Measurements from ENCODE around the gene NDUFC1. TPM values are rescaled to one million over a fixed set of nuclear protein-coding genes. Genes with fewer than 3 reads are reported as not detected.
A peak's percentile ranks its signal among the peaks of the same experiment; 100 is the strongest.

The NDUFC1 gene
- polyA plus RNA-seq, 6 donors from 2014 or later: 94.9 to 165 (median 123) TPM

DNA sequence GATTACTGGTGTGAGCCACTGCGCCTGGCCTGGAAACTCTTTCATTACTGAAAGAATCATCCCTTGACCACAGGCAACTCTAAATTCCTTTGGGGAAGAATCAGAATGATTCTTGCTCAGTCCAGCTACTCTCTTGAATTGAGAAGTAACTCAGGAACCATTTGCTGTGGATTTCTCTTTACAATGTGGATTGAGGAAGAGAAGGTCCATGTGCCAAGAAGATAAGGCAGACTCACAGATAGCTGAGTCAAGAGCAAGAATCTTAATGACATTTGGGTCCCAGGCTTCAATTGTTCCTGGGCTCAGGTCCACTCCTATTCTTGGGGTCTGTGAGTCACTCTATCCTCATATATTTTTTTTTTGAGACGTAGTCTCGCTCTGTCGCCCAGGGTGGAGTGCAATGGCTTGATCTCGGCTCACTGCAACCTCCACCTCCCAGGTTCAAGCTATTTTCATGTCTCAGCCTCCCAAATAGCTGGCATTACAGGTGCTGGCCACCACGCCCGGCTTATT is 16.0 kb downstream of the NDUFC1 start:
- peaks cover 0 to 1% (median under 1%) of the 10 kb centered on the region in 3 donors for H3K27me3 Mint-ChIP-seq
- no peaks in the 10 kb centered on the region for H3K4me1 Mint-ChIP-seq
- H3K9me3 Mint-ChIP-seq: peaks cover 0 to 16% (median 11%) of the 10 kb centered on the region in 7 donors
- DNase-seq (no peak), ATAC-seq (ENCODE audit: low read depth in 2 of 2) (no peak)
- H3K4me3 Mint-ChIP-seq: no peak overlapping the region
- peaks cover 14 to 15% of the 10 kb centered on the region in 2 donors for H3K36me3 Mint-ChIP-seq
- H3K27ac Mint-ChIP-seq: peak overlapping the region in 1 of 6 donors; percentile 47

DNA sequence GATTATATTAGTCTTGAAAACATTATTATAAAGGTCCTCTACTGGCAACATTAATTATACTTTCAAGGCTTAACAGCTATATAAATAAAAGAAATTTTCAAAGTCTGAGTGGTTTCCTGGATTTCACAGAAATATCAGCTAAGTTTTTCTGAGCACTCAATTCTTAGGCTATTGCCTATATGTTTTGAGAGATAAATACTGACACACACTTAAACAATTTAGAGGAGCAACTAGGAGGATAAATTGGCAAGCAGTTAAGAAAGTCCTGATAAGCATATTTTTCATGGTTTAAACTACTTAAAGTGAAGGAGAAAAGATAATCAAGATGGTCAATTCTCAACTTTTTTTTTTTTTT is 19.6 kb downstream of the NDUFC1 start:
- no peak overlapping the region for H3K4me3 Mint-ChIP-seq
- peaks cover 13 to 19% (median 16%) of the 10 kb centered on the region in 3 donors for H3K4me1 Mint-ChIP-seq
- DNase-seq (no peak), ATAC-seq (ENCODE audit: low read depth in 2 of 2) (no peak)
- H3K36me3 Mint-ChIP-seq: peaks cover 10 to 14% of the 10 kb centered on the region in 2 donors
- H3K9me3 Mint-ChIP-seq: peaks cover 0 to 16% (median 11%) of the 10 kb centered on the region in 7 donors
- H3K27me3 Mint-ChIP-seq: peaks cover 22 to 31% (median 31%) of the 10 kb centered on the region in 3 donors
- no peak overlapping the region for H3K27ac Mint-ChIP-seq

DNA sequence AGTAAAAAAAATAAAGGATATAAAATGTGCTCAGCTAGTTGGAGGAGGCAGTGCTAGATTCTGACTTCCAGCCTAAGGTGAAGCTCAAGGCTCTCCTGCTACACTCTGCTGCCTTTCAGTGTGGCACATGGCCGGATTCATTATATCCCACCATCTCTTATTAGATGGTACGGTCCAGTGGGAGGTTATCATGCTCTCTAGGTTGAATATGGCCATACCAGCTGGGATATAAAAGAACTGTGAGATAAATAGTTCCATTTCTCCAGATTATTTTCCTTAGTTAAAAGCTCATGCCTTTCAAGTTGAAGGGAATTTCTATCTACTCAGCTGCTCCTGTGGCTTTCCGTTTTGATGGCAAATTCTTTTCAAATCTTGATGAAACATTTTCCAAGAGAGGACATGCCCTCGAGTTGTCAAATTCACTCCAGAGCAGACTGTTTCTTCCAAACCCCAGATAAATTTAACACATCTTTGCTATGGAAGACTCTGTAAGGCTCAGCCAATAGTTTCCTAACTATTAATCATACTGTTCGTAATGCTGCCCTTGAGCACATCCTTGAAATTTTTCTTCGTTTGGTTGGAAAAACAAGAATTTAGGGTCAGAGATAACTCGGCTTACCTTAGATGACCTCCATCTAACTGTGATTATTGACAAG is 20.1 kb downstream of the NDUFC1 start:
- Mint-ChIP-seq H3K36me3 (peaks cover 10 to 14% of the 10 kb centered on the region in 2 donors), H3K4me3 (no peak overlapping the region), H3K9me3 (peaks cover 0 to 16% (median 11%) of the 10 kb centered on the region in 7 donors), H3K27ac (no peak overlapping the region), H3K4me1 (peaks cover 13 to 19% (median 16%) of the 10 kb centered on the region in 3 donors), H3K27me3 (peaks cover 22 to 35% (median 31%) of the 10 kb centered on the region in 3 donors)
- ATAC-seq (ENCODE audit: low read depth in 2 of 2) (no peak), DNase-seq (no peak)

DNA sequence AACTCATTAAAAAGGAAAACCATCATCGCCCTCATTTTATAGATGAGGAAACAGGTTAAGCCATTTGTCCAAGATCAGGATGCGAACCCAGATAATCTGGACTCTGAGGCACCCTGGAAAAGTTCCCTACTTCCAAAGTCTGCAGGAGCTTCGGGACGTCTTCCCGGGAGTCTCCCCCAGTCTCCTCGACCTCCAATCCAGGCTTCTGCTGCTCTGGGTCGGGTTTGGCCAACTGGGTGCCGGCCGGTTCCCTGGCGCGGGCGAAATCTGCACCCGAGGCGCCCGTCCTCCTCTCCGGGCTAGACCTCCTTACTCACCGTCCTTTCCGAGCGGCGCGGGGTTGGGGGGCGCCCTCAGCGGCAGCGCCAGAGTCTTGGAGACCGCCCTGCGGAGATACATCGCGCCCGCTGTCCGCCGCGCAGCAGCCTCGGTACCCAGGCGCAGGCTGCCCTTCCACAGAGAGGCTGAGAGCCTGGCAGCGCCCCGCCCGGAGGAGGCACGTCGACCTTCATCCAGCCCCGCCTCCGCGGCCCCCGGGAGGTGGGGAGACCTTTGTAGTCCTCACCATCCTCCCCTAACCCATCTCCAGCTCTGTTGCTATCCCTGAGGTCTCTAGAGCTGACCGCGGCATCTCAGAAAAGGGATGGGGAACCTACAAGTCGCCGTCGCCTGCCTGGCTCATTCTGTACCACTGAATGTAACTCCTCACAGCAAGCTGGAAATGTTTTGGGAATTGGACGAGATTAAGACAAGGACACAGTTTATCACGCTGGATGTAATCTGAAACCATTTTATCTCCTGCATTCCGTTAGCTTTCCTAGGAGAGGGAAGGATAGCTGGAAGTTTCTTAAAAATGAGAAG is 22.3 kb downstream of the NDUFC1 start, which contains the start of gene MGARP:
Gene MGARP (minus strand): TSS at position 466 of the 861 bp plus-strand sequence. CDS start 67 bp downstream, at position 399.
- Mint-ChIP-seq H3K9me3 (peaks cover 0 to 11% (median 7%) of the 10 kb centered on the region in 7 donors), H3K4me3 (peak within 1 kb of the TSS; percentile 81 to 90 (median 87)), H3K27ac (peak within 1 kb of the TSS in 3 of 6 donors; percentile 18 to 40 (median 21)), H3K27me3 (peaks cover 32 to 46% (median 40%) of the 10 kb centered on the region in 3 donors), H3K36me3 (peaks cover 9 to 14% of the 10 kb centered on the region in 2 donors), H3K4me1 (peaks cover 13 to 19% (median 16%) of the 10 kb centered on the region in 3 donors)
- peak; percentile 76 to 78 for ATAC-seq (ENCODE audit: low read depth in 2 of 2)
- DNase-seq: no peak

DNA sequence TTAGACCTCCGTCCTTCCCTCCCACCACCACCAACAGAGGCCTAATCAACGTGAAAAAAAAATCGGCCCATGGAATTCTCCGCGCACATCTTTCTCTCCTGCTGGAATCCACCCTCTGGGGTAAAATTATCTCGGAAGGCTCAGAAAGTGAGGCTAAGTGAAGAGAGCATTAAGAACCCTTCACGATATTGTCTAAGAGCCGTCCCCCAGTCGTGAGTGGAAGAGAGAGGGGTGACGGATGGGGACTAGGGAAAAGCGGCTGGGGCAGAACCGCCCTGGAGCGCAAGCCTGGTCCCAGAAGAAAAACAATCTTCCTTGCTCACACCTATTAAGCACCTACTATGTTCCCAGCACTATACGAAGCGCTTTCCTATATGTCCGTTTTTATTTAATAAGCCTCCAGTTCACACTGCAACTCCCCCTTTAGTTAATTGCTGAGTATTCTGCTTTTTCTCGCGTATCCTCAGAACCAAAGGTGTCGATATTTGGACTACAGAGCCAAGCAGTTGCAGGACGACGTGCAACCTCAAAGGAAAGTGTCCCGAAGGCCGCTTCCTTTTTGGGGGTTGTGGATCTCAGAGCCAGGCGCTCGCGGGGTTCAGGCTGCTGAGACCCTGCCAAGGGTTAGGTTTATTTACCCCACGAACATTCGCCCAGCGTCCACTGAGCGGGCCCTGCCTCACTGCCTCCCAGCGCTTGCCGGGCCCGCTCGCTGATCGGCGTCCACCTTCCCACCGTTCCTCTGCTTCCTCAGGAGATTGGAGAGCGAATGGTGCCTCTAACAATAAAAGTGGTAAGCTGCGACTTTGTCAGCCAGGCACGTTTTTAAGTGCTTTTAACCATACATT is 23.1 kb downstream of the NDUFC1 start:
- ATAC-seq (ENCODE audit: low read depth in 2 of 2): peak; percentile 36 to 56
- H3K27me3 Mint-ChIP-seq: peaks cover 32 to 46% (median 40%) of the 10 kb centered on the region in 3 donors
- H3K9me3 Mint-ChIP-seq: peaks cover 0 to 3% (median 0%) of the 10 kb centered on the region in 7 donors
- H3K36me3 Mint-ChIP-seq: peaks cover under 1 to 8% of the 10 kb centered on the region in 2 donors
- no peak for DNase-seq
- peak overlapping the region; percentile 81 to 90 (median 87) for H3K4me3 Mint-ChIP-seq
- H3K27ac Mint-ChIP-seq: peak overlapping the region in 2 of 6 donors; percentile 21 to 40
- peaks cover 13 to 19% (median 16%) of the 10 kb centered on the region in 3 donors for H3K4me1 Mint-ChIP-seq

DNA sequence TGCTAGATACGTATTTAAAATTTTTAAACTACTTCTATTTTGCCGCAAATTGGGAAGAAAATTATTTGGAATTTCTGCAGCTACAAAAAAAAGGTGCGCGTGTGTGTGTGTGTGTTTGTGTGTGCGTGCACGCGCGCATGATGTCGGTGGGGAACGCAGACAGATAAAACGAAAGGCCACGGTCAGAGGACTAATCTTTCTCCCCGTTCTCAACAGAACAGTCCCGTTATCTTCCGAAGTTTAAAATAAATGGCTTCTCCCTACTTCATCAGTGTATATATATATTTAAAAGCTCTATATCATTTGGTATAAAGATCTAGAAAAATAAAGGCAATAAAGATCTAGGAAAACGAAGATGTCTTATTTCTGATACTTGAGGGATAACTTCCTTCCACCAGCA is 23.8 kb downstream of the NDUFC1 start:
- H3K4me1 Mint-ChIP-seq: peaks cover 13 to 19% (median 16%) of the 10 kb centered on the region in 3 donors
- H3K4me3 Mint-ChIP-seq: peak overlapping the region; percentile 81 to 90 (median 87)
- no peak for DNase-seq
- no peak overlapping the region for H3K27ac Mint-ChIP-seq
- no peaks in the 10 kb centered on the region for H3K9me3 Mint-ChIP-seq
- H3K27me3 Mint-ChIP-seq: peaks cover 32 to 46% (median 40%) of the 10 kb centered on the region in 3 donors
- peaks cover 0 to 4% of the 10 kb centered on the region in 2 donors for H3K36me3 Mint-ChIP-seq
- no peak for ATAC-seq (ENCODE audit: low read depth in 2 of 2)

DNA sequence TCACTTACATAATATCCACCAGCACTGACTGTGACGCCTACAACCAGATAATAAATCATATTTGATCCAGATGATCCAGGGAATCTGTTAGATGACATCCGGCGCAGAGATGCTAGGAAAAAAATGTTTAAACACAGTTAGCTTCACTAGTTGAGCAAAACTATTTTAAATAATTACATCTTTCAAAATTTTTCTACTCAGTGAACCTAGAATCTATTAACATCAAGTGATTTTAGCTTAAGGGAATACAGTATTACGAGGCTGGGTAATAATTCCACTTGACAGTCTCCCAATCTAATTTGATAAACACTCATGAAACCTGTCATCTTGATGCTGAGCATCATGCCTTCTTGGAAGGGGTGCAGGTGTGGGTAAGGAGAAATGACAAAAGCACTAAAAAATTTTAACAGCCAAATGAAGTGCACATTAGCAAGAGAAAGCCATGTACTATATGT is 27.0 kb downstream of the NDUFC1 start:
- DNase-seq (no peak), ATAC-seq (ENCODE audit: low read depth in 2 of 2) (no peak)
- H3K4me1 Mint-ChIP-seq: peaks cover 11 to 17% (median 16%) of the 10 kb centered on the region in 3 donors
- H3K27ac Mint-ChIP-seq: no peak overlapping the region
- no peak overlapping the region for H3K4me3 Mint-ChIP-seq
- H3K36me3 Mint-ChIP-seq: peaks cover 0 to 4% of the 10 kb centered on the region in 2 donors
- peaks cover 28 to 36% (median 36%) of the 10 kb centered on the region in 3 donors for H3K27me3 Mint-ChIP-seq
- no peaks in the 10 kb centered on the region for H3K9me3 Mint-ChIP-seq

DNA sequence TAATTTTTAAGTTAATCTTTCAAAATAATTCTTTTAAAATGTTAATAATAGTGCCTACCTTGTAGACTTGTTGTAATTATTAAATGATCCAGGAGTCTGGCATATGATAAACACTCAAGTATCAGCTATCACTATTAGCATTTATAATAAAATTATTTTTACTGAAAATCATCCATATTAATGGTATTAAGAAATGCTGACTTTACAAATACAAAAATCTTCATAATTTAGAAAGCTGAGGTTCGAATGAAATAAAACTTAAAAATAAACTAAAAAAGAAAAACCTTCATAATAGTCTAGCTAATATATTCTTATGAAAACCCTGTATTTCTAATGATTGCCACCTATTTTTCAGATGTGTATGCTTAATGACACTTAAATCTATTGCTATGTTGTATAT is 27.5 kb downstream of the NDUFC1 start:
- no peak for ATAC-seq (ENCODE audit: low read depth in 2 of 2)
- no peak for DNase-seq
- H3K4me1 Mint-ChIP-seq: peaks cover 7 to 15% (median 12%) of the 10 kb centered on the region in 3 donors
- no peak overlapping the region for H3K27ac Mint-ChIP-seq
- peaks cover 0 to 4% of the 10 kb centered on the region in 2 donors for H3K36me3 Mint-ChIP-seq
- no peak overlapping the region for H3K4me3 Mint-ChIP-seq
- H3K9me3 Mint-ChIP-seq: no peaks in the 10 kb centered on the region
- peaks cover 23 to 31% (median 31%) of the 10 kb centered on the region in 3 donors for H3K27me3 Mint-ChIP-seq

DNA sequence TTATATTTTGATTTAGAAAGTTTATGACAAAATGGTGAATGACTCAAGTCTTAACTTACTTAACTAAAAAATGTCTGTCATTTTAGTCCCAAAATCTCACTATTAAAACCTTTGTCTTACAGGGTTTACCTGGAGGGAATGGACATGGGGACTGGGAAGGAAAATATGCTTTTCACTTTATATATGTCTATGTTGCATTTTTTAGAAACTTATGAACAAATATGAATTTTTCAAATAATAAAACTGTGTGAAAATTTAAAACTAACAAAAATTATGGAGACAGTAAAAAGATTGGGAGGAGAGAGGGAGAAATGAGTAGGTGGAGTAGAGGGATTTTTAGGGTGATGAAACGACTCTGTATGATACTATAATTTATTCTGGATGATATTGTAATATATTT is 28.4 kb downstream of the NDUFC1 start:
- Mint-ChIP-seq H3K9me3 (no peaks in the 10 kb centered on the region), H3K4me1 (peaks cover 2 to 5% (median 3%) of the 10 kb centered on the region in 3 donors), H3K36me3 (peaks cover 0 to 4% of the 10 kb centered on the region in 2 donors), H3K4me3 (no peak overlapping the region), H3K27me3 (peaks cover 14 to 22% (median 22%) of the 10 kb centered on the region in 3 donors), H3K27ac (no peak overlapping the region)
- DNase-seq (no peak), ATAC-seq (ENCODE audit: low read depth in 2 of 2) (no peak)

DNA sequence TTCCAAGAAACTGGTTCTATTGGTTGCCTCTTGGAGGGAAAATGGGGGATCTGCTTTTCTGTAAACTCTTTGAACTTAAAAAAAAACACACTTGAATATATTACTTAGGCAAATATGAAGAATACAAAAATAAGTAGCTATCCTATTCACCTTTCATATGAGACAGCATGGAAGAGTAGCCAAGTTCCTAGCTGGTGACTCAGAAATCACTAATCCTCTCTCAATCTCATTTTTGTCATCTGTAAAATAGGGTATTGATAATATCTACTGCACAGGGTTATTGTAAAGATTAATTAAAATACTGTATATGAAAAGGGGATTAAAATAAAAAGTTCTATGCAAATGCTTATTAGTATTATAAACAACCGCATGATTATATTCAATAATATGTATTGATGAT is 35.0 kb downstream of the NDUFC1 start:
- peak overlapping the region in 1 of 6 donors; percentile 72 for H3K27ac Mint-ChIP-seq
- peaks cover 0 to 5% (median 0%) of the 10 kb centered on the region in 3 donors for H3K27me3 Mint-ChIP-seq
- no peak for ATAC-seq (ENCODE audit: low read depth in 2 of 2)
- H3K36me3 Mint-ChIP-seq: no peaks in the 10 kb centered on the region
- H3K4me1 Mint-ChIP-seq: peaks cover 10 to 12% (median 11%) of the 10 kb centered on the region in 3 donors
- H3K4me3 Mint-ChIP-seq: peak overlapping the region in 2 of 8 donors; percentile 84 to 88
- no peak for DNase-seq
- H3K9me3 Mint-ChIP-seq: no peaks in the 10 kb centered on the region

DNA sequence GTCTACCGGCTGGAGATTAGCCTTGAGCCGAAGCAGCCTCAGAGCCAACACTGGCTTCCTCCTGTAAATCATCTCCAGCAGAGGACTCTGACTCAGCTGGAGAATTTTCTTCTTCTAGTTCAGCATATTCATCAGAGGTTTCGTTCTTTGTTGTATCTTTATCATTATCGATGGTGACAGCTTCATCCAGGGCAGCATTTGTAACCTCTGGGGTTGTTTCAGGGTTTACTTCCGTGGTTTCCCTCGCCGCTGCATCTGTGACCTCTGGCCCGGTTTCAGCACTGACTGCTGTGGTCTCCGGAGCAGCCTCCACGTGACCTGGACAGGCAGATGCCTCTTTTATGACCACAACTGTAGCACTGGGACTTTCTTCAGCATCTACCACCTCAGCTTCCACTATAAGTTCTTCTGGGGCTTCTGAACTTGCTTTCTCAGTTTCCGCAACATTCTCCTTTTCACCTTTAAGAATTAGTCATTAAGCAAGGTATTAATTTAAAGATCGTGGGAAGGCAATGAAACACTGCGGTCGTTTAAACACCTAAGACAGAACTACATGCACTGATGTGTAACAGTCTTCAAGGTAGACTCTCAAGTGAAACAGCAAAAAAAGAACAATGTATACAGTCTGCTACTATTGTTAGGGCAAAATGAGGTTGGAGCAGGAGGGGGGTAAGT is 35.6 kb downstream of the NDUFC1 start:
- DNase-seq: peak; percentile 47
- H3K9me3 Mint-ChIP-seq: no peaks in the 10 kb centered on the region
- H3K27me3 Mint-ChIP-seq: peaks cover 0 to 2% (median 0%) of the 10 kb centered on the region in 3 donors
- peak; percentile 98 to 99 for ATAC-seq (ENCODE audit: low read depth in 2 of 2)
- H3K27ac Mint-ChIP-seq: peak overlapping the region; percentile 5 to 72 (median 36)
- H3K4me1 Mint-ChIP-seq: peaks cover 10 to 12% (median 11%) of the 10 kb centered on the region in 3 donors
- H3K36me3 Mint-ChIP-seq: no peaks in the 10 kb centered on the region
- H3K4me3 Mint-ChIP-seq: peak overlapping the region; percentile 15 to 90 (median 84)

DNA sequence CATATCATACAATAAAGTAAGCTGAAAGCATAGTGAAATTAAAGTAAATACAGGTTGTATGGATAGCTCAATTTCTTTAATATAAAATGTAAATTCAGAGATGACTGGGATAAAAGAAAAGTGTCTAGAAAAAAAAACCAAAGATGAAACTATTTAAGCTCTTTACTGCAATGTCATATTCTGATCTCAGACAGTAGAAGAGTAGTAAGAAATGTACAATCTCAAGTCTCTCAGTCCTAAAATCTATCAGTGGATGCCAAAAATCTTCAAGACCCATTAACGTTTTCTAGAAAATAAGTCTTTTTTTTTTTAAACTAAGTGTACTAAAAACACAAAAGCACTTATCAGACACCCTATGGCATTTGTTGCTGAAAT is 36.1 kb downstream of the NDUFC1 start:
- ATAC-seq (ENCODE audit: low read depth in 2 of 2) (no peak), DNase-seq (no peak)
- peaks cover 10 to 12% (median 11%) of the 10 kb centered on the region in 3 donors for H3K4me1 Mint-ChIP-seq
- peak overlapping the region in 2 of 6 donors; percentile 5 to 72 for H3K27ac Mint-ChIP-seq
- peak overlapping the region in 6 of 8 donors; percentile 73 to 90 (median 84) for H3K4me3 Mint-ChIP-seq
- H3K27me3 Mint-ChIP-seq: no peaks in the 10 kb centered on the region
- no peaks in the 10 kb centered on the region for H3K36me3 Mint-ChIP-seq
- H3K9me3 Mint-ChIP-seq: no peaks in the 10 kb centered on the region
